ENCODE measurements around the gene LZTS3.
"Not testable (repeated sequence)": the region's sequence is repeated elsewhere in the genome, so short reads cannot be mapped to it uniquely, and the experiment has no call there.

LZTS3 gene

DNA sequence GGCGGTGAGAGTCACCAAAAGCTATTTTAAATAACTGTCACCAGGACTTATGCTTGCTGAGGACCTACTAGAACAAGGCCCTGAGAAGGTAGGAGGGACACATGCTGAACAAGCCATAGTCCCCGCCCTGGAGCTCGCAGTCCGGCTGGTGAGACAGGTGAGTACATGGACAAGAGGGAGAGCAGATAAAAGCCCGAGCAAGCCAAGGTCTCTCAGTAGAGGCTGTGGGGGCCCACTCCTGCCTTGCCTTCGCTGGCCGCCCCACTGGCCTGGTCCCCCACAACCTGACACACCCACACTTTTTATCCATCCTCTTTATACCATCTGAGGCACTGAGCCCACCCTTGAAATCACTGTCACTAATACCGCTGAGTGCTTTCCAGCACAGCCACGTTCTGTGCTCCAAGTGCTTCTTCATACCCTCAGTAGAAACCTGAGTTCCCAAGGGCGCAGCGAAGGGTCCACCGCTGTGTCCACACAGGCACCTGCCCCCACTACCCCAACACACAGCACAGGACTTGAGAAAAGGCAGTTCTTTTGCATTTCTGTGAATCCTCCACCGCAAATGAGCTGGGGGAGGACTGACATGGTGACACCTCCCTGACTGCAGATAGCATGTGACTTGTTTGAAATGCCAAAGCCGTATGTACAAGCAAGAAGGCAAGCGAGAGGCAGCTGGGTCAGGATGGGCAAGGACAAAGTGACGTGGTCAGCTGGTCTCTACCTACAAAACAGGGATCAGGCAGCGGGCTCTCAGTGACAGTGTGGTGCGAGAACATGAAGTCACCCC lies 19.1 kb upstream of the LZTS3 start:
- no peak for DNase-seq (ENCODE audit: low read depth)

DNA sequence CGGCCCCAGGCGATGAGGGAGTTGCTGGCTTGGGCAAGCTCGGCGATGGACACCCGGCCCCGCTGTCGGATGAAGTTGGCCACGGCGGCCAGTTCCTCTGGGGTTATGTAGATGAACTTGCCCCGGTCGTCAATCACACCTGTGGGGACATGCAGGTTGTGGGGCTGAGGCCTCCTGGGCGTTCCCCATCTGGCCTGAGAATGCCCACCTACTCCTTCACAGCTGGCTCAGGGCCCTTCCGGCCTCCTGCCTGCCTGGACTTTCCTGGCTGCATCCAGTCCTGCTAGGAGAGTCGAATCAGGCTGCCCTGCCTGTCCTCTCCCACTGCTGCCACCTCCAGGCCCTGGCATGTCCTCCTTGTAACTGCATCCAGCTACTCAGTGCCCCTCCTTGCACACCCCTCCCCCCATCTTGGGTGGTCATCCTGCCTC lies 17.3 kb upstream of the LZTS3 start:
- DNase-seq (ENCODE audit: low read depth): no peak

DNA sequence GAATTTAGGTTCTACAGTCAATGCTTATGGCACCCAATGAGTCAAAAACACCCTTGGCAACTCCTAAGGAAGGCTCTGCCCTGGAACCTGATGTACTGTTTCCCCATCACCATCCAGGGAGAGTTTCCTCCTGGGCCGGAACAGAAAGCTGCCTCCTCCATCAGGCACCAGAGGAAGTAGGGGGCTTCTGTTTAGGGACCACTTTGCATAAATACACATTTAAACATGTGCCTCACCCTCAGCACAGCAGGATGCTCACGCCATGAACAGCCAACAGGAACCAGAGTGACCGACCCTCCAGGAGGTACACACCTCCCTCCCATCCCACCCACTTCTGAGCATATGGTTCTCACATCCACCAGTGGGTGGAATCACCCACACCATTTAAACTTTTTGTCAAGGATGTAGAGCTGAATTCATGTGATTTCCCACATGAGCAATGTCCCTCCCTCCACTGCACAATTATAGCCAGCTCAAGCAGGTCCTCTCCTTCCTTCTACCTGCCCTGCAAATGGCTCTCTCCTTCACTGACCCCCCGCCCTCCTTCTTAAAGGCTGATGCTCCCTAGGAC lies 16.3 kb upstream of the LZTS3 start:
- no peak for DNase-seq (ENCODE audit: low read depth)

DNA sequence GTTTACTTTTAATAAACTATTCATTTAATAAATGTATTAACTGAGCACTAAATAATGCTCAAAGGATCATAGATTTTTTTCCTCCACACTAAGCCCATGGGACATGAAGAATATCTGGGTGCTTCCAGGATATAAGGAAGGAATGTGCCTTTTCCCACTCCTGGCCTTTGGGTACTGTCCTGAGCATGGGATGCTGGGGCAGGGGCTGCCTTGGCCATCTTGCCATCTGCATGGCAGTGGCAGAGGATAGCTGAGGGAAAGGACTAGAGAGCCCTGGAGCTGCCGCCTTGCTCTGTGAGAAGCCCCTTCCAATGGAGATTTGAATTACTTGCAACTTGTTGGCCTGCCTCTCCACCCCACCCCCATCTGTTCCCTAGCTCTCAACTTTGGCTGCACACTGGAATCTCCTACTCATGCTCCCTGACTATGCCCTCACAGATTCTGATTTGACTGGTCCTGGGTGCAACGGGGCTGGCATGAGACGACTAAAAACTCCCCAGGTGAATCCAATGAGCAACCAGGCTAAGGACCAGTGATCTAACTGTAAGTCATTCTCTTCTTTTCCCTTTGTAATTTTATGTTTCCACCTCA lies 15.6 kb upstream of the LZTS3 start:
- DNase-seq (ENCODE audit: low read depth): no peak

DNA sequence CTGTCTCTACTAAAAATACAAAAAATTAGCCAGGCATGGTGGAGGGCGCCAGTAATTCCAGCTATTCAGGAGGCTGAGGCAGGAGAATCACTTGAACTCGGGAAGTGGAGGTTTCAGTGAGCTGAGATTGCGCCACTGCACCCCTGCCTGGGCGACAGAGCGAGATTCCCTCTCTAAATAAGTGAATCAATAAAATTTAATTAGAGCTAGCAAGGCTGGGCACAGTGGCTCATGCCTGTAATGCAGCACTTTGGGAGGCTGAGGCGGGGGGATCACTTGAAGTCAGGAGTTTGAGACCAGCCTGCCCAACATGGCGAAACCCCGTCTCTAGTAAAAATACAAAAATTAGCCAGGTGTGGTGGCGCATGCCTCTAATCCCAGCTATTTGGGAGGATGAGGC lies 14.5 kb upstream of the LZTS3 start:
- DNase-seq (ENCODE audit: low read depth): not testable (repeated sequence)

DNA sequence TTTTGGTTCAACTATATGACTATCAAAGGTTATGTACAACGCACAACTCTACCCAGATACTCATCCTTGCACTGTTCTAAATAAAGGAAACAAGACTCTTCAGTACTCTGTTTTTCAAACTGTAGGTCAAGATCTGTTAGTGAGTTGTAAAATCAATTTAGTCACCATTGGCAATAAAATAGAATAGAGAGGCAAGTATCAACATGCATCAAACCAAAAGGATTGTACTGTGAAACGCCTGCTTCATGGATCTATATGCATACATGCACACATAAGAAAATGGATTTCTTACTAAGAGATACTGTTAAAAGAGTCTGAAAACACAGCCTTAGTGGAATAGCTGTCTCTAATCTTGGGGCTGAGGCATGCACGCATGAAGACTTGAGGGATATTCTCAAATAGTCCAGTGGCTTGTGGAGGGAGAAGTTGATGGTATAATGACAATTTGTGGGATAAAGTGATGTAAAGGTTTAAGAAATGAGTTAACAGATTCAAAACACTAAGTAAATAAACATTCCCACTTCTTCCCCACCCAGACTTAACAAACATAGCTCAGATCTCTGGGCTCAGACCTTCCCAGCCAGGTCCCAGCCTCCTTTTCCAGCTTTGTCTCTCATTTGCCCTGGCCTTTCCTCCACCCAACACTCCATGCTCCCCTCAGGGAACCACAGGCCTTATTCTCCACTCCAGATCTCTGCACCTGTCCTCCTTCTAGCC lies 10.7 kb upstream of the LZTS3 start:
- DNase-seq (ENCODE audit: low read depth): no peak

DNA sequence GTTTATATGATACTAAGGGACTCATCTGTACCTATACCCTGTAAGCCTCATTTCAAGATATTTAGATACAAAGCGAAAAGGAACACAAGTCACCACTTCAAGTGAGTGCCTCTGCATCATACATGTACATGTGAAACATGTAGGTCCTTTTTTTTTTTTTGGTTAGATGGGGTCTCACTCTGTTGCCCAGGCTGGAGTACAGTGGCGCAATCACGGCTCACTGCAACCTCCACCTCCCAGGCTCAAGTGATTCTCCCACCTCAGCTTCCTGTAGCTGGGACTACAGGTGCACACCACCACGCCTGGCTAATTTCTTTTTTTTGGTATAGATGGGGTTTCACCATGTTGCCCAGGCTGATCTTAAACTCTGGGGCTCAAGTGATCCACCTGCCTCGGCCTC lies 9.1 kb upstream of the LZTS3 start:
- not testable (repeated sequence) for DNase-seq (ENCODE audit: low read depth)

DNA sequence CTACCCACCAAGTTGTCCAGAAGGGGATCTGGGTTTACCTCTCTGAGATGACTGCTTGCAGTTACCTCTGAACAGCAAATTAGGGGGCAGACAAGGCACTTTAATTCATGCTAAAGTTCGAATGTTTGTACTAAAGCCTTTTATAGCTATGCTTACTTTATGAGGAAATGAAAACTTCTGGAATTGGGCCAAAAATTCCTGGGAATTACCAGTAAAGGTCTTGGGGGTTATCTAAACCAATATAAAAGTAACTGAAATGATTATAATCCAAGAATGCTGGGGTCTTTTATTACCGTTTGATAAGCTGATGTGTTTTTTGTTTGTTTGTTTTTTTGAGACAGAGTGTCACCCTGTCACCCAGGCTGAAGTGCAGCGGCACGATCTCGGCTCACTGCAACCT lies 7.9 kb upstream of the LZTS3 start:
- no peak for DNase-seq (ENCODE audit: low read depth)

DNA sequence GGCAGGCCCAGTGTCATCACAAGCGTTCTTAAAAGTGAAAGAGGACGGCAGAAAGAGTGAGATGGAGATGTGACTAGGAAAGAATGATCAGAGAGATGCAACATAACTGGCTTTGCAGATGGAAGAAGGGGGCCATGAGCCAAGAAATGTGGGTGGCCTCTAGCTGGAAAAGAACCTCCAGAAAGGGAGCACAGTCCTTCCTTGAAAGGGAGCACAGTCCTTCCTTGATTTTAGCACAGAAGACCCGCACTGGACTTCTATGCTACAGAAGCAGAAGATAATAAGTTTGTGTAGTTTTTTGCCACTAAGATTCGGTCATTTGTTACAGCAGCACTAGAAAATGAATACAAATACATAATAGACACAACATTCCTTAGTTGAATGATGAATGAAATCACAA lies 7.0 kb upstream of the LZTS3 start:
- no peak for DNase-seq (ENCODE audit: low read depth)

DNA sequence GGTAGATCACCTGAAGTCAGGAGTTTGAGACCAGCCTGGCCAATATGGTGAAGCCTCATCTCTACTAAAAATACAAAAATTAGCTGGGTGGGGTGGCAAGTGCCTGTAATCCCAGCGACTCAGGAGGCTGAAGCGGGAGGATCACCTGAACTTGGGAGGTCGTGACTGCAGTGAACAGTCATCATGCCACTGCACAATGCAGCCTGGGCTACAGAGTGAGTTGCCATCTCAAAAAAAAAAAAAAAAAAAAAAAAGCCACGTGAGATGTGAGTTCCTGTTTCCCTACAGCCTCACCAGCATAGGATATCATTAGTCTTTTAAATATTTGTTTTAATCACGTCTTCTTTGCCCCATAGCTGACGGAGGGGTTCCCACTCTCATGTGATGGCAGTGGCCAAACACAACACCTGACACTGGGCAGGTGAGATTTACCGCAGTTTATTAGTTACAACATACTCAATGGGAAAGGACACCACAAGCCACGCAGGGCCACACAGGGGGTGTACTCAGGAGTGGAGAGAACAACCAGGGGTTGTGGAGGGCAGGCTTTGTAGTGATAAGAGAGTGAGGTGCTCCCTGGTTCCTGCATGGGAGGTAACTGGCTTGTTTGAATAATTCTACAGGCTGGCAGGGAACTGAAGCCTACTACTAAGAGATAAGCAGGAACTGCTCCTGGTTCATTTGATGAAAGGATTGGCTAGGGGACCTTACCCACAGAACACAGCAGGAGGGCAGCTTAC lies 4.6 kb upstream of the LZTS3 start:
- no peak for DNase-seq (ENCODE audit: low read depth)

DNA sequence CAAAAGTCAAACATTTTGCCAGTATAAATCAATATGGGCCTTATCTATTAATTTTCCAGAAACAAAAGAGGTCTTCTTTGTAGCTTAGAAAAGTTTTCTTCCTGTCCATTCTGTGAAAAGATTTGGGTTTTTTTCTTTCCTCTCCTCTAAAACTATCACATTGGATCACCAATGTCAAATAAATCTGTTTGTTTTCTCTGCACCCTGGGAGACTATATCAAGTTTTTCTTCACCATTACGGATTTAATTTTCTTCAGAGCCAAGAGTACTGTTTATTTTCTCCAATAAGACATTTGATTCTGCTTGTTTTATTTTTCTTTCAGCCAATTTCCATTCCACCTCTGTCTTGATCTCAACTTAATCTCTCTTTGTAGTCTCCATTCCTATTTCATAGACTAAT lies 1.9 kb upstream of the LZTS3 start:
- DNase-seq (ENCODE audit: low read depth): no peak

DNA sequence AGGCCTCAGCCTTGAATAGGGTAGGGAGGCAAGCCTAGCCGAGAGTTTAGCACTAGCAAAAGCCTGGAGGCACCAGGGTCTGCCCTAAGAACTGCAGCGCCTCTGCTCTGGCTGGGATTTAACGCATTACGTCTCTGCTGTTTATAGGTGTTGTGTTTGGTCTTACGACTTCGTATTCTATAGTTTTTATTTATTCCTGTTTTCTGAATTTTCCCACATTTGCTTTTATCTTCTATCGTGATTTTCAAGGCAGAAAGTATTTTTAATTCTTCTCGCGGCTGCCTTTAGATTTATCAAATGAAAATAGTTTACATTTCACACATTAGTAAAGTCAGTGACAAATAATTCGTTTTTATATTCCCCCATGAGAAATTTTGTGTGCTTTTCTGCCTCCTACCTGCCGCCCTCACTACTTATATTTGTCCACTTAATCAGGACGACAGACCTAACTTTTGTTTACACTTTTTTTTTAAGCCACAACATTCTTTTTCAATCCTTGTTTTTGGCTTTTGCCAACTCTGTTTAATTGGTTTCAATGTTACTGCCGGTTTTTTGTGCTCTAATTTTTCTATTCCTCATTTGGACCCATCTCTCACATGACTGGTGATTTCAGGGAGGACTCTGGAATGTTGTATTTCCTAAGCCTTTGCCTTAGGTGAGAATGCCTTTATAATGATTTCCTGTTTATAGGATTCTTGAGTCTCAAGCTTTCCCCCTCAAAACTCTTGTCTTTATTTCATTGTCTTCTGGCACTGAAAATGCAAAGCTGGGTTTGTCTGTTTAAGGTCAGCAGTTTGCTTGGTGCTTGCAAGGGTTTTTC lies 1.3 kb upstream of the LZTS3 start:
- DNase-seq (ENCODE audit: low read depth): no peak

DNA sequence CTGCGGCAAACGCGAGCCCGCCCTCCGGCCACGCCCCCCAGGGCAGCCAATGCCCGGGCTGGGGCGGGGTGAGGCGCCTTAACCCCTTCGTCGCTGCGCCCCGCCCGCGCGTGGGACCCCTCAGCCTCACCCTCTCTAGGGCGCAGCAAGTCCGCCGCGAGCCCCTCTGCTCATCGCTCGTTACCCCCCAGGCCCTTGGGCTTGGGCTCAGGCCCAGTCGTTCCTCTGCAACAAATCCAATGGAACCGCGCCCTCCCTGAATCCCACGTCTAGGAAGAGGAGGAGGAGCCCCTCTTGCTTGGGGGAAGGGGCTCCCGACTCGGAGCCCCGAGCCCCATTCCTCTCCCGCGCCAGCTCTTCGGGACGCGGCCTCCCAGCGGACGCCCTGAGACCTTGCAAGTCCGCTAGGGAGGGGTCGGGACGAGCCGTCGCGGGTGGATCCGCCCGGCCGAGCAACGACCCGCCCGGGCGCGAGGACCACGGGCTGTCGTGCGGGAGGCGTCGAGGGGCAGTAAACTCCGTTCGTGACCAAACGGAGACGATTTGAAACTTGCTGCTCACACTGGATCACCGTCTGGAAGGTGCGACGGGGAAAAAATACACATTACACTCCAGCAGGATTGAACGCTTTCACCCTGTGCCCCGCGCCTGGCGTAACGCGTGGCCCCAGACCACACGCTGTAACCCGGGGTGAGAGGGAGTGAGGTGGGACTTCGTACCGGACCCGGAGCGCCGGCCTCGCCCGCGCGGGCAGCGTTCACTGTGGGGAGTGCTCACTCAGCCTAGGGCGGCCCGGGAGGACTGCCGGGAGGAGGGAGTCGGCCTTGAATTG lies 477 bp upstream of the LZTS3 start:
- DNase-seq (ENCODE audit: low read depth): peak; percentile 84

DNA sequence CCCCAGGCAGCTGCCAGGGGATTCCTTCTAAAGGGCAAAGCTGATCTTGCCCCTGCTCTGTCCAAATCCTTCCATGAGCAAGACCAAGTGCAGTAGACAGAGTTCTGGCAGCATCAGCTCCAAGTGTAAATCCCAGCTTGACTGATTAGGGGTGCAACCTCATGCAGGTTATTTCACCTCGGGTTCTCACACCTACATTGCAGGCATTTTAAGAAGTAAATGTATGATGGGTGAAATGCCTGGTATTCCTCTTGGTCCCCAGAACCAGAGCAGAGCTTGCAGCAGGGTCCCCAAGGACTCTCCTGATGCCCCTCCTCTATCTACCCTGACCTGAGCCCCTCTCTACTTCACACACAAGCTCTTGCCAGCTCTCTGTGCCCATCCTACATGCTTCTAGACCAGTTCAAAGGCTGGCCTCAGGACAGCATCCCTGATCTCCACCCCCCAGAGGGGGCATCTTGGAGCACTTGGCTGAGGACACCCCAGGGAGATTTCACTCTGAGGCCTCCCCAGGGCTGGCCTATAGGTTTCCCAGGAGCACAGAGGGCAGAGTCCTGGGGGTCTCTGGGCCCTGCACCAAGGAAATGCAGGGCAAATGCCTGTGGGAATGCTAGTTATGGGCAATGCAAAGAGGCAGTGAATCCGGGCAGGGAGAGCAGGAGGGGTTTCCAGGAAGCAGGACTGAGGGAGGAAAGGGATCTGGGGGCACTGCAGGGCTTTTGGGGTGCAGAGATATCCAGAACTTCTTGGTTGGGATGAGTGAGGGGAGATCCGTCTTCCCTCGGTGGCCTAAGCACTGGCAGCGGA lies 1.0 kb downstream of the LZTS3 start:
- no peak for DNase-seq (ENCODE audit: low read depth)

DNA sequence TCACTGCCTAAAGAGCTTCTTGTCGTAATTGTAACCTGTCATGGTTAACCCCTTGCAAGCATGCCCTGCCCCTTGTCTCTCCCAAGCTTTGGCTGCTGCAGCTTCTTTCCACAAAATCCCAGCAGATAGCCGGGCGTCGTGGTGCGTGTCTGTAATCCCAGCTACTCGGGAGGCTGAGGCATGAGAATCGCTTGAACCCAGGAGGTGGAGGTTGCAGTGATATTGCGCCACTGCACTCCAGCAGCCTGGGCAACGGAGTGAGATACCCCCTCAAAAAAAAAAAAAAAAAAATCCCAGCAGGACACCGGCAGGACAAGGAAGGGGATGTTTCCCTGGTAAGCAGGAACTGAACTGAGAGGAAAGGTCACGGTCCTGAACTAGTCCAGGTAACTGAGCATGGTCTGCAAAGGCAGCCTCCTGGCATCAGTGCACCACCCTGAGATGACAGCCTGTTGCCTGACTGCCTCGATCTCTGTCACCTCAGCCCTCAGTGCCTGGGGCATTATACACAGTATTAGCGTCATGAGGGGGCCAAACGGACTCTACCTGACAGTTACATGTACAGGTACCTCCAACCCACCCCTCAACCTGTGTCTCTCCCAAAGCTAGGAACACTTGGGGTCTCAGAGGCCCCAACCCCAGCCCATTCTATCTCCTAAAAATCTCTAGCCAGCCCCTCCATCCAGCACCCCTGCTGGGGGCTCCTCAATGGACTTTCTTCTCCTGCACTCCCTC lies 1.8 kb downstream of the LZTS3 start:
- DNase-seq (ENCODE audit: low read depth): no peak

DNA sequence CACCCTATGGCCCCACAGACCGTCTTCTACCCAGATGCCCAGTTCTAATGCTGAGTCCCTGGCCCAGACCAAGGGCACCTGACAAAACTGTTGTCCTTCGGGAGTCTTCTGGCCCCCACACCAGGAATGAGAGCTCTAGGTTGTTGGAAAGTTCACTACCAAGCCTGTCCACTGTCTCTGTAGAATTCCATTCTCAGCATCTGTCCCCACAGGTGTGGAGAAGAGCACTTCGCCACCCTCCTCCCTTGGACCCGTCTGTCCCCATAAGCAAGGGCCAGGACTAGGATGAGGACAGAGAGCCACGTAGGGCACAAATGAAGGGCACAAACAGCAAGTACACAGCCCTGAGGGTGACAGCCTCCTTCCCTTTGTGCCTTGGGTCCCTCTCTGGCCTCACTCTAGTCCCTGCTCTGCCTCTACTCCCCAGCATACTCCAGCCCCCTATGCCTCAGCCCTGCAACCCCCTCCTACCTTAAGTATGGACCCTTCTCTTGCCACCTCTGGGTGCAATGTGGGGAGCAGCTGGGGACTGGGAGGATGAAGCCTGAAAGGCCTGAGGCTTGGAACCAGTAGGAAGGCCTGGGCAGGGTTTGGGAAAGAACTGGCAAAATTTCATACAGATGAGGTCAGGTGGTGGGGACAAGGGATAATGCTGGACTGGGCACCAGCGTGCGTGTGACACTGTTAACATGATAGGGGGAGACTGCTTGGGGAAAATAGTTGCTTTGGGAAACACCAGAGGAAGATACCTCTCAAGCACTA lies 4.3 kb downstream of the LZTS3 start:
- DNase-seq (ENCODE audit: low read depth): no peak

DNA sequence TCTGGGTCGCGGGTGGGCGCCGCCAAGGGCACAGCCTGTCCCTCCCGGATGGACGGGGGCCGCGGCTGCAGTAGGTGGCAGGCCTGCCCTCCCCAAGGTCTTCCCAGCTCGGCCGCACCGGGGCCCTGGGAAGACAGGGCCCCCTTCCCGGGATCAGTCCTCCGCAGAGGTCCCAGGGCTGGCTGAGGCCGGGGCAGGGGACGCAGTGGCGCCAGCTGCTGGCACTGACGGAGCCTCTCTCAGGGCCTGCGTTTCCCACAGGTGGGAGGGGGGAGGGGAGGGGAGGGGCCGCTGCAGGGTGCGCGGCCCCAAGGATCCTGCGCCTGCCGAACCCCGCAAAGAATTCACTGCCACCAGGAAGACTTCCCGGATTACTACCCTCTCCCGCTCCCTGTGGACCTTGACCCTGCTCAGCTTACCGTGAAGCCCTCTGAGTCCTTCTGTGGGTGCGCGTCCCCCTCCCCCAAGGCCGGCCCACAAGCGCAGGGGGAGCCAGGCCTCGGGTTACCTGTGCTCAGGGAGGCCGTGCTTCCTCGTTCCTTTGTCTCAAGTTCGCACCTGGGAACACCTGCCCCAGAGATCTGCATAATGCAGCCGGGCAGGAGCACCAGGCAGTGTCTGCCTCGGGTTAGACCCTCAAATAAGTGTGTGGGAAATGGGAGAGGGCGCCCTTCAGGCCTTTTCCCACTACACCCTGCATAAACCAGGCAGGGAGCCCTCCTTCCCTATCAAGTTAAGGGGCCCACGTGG lies 5.1 kb downstream of the LZTS3 start:
- no peak for DNase-seq (ENCODE audit: low read depth)

DNA sequence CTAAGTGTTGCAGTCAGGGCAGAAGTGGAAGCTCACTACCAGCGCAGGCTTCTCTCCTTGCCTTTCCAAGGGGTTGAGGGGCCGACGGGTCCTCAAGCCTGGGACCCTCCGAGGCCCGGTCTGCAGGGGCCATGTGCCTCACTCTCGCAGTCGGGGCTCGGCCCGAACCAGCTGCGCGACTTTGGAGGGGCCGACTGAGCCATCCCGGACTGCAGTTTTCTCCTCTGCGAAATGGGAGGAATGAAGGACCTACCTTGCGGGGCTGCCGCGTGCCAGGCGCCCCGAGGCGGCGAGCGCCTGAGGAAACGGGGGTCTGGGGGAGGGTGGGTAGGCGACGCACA lies 5.6 kb downstream of the LZTS3 start:
- no peak for DNase-seq (ENCODE audit: low read depth)
